Measurements from ENCODE around the gene DTX4.

The DTX4 gene

DNA sequence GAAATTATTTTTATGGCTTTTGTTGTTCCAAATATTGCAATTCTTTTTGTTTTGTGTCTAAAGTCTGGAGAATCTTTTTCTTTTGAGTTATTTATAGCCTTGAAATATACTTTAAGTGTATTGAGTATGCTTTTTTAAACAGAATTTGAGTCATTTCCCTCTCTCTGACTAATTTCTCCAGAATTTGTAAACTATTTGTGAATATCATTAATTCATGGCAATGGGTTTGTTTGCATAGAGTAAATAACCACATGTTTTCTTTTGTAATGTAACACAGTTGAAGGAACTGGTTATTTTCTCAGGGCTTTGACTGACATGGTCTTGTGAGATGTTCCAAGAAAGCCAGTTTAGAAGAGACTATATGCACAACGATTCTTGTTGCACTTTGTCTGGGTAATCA is 71.7 kb downstream of the DTX4 start:
- Mint-ChIP-seq H3K4me1 (ENCODE audit: low read depth) (peaks cover 17% of the 10 kb centered on the region), H3K27me3 (peaks cover 2% of the 10 kb centered on the region), H3K36me3 (ENCODE audit: low read depth) (no peaks in the 10 kb centered on the region), H3K9me3 (peaks cover 6% of the 10 kb centered on the region), H3K4me3 (no peak overlapping the region), H3K27ac (no peak overlapping the region)
- DNase-seq, result no peak

DNA sequence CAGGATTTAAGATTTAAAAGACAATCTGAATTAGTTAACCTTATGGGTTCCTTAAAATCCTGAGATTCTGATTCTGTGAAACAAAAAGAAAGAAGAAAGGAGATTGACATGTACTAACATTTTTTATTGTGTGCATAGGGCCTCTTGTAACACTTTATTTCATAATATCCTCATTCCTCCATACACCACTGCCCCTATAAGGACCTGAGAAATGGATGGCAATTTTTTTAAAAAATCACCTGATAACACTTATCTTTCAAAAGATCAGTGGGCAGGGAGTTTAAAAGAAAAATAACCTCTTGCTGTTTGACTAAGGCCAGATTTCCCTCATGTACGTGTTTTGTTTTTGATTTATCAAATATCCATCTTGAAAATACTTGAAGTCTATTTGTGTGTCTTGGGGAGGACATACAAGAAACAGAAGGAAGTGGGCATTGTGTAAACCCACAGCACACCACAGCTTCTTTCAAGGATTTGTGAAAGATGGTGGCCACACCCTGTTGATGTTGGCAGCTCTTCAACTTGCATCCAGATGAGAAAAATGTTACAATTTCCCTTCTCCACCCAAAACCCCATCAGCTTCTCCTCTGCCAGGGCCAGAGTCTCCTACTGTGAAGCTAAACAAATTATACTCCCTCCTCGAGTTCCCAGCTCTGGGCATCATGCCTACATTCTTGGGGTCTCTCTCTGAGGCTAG is 75.7 kb downstream of the DTX4 start:
- no peak overlapping the region for H3K4me3 Mint-ChIP-seq
- H3K27me3 Mint-ChIP-seq, result peaks cover 2% of the 10 kb centered on the region
- H3K4me1 Mint-ChIP-seq (ENCODE audit: low read depth), result peaks cover 20% of the 10 kb centered on the region
- no peak overlapping the region for H3K27ac Mint-ChIP-seq
- DNase-seq, result no peak
- no peaks in the 10 kb centered on the region for H3K9me3 Mint-ChIP-seq
- H3K36me3 Mint-ChIP-seq (ENCODE audit: low read depth), result no peaks in the 10 kb centered on the region

DNA sequence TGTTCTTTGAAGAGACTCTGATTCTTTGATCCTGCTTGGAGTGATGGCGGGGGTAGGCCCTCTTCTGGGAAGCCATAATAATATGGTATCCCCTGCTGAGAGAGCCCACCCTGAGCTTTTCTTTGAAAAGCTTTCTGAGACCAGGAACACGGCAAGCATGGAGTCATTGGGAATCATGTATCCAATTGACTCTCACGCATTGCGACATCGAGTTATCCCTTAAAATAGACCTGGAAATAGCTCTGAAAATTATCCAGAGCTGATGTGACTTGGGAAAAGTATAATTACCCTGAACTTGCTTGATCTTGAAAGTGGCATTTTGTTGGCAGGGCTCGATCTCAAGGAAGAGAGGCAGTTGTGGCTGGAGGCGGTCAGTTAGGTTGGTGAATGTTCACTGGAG is 77.6 kb downstream of the DTX4 start:
- no peaks in the 10 kb centered on the region for H3K36me3 Mint-ChIP-seq (ENCODE audit: low read depth)
- no peak for DNase-seq
- H3K9me3 Mint-ChIP-seq, result no peaks in the 10 kb centered on the region
- peaks cover 1% of the 10 kb centered on the region for H3K27me3 Mint-ChIP-seq
- no peak overlapping the region for H3K27ac Mint-ChIP-seq
- no peak overlapping the region for H3K4me3 Mint-ChIP-seq
- peaks cover 20% of the 10 kb centered on the region for H3K4me1 Mint-ChIP-seq (ENCODE audit: low read depth)

GRCh38 chr11:59253001-59253400 is 81.1 kb downstream of the DTX4 start:
- H3K4me1 Mint-ChIP-seq (ENCODE audit: low read depth), result peaks cover 7% of the 10 kb centered on the region
- H3K27ac Mint-ChIP-seq, result no peak overlapping the region
- no peaks in the 10 kb centered on the region for H3K9me3 Mint-ChIP-seq
- H3K4me3 Mint-ChIP-seq, result no peak overlapping the region
- H3K36me3 Mint-ChIP-seq (ENCODE audit: low read depth), result no peaks in the 10 kb centered on the region
- no peak for DNase-seq
- no peaks in the 10 kb centered on the region for H3K27me3 Mint-ChIP-seq

DNA sequence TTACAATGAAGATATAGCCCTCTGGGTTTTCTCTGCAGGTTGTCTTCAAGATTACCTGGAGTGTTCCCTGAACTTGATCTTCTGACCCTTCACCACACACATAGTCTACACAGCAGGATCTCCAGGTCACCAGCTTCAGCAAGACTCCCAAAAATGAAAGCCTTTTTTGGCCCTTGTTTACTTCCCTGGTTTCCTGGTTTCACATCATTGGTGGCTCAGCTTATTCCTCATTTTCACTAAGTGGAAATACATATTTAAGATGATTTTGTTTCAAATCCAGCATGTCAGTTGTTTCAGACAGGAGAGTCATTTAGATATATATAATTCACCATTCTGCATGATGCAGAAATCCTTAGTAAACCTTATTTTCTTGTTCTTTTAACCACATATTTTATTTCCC is 82.4 kb downstream of the DTX4 start:
- Mint-ChIP-seq H3K4me3 (no peak overlapping the region), H3K9me3 (no peaks in the 10 kb centered on the region), H3K27ac (no peak overlapping the region), H3K4me1 (ENCODE audit: low read depth) (no peaks in the 10 kb centered on the region), H3K36me3 (ENCODE audit: low read depth) (no peaks in the 10 kb centered on the region), H3K27me3 (no peaks in the 10 kb centered on the region)
- DNase-seq, result no peak

- DNase-seq, result no peak
- no peaks in the 10 kb centered on the region for H3K27me3 Mint-ChIP-seq
- no peaks in the 10 kb centered on the region for H3K4me1 Mint-ChIP-seq (ENCODE audit: low read depth)
- no peak overlapping the region for H3K27ac Mint-ChIP-seq
- no peaks in the 10 kb centered on the region for H3K9me3 Mint-ChIP-seq
- H3K36me3 Mint-ChIP-seq (ENCODE audit: low read depth), result no peaks in the 10 kb centered on the region
- no peak overlapping the region for H3K4me3 Mint-ChIP-seq
Observed at GRCh38 chr11:59255281-59255680, 83.3 kb downstream of the DTX4 start.
